Adrenal gland (tissue), 5 donors: ENCODE data around the gene GDPD2.

Experiments
- POLR2A ChIP-seq, 2 donors: fragments of 450-650 bp; IDR thresholded peaks; one replicate each; pipeline ENCODE4 v1.6.1; 2017; ENCODE audit warnings: antibody characterized with exemption in 2 of 2, mild to moderate bottlenecking in 2 of 2, moderate library complexity in 1 of 2
- TF ChIP-seq, protein P1 (sequence below), 6 experiments: fragments of 450-650 bp in 4 of 6; fragments of 200-600 bp in 2 of 6; sonication (generic) in 1 of 6; IDR thresholded peaks; 1 replicate in 5 of 6; 2 replicates in 1 of 6; pipeline versions ENCODE4 v1.5.1 to v1.8.0; 2016 to 2021; ENCODE audit warnings: antibody characterized with exemption in 6 of 6, mild to moderate bottlenecking in 2 of 6, moderate library complexity in 1 of 6
- donor health status: DM: no; HTN: no; CAD: no.

DNA sequence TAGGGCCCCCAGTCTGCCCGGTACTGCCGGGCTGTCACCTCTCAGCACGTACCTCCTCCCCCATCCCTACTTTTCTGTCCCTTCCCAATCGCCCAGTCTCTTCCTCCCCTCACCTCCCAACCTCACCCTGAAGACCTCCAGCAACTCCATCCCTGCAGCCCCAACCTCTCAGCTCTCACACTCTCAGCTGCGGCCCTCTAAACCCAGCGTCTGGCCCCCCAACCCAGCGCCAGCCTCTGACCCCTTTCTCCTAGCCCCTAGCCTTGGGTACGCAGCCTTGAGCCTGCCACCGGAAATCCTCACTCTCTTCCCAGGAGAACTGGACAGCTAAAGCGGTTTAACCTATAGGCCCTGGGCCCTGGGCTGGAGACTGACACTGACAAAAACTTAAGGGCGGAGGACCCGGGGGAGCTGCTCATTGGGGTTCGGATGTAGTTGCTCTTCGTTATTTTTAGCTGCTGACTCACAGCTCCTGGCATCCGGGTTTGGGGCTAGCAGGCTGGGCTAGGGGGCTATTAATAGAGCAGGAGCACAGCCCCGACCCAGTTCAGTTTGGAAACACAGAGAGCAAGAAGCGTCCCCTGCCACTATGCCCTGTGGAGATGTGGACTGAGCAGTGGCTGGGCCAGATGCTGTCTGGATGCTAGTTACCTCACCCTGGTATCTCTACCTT lies 11.9 kb downstream of the GDPD2 start:
- TF ChIP-seq, protein P1, sequence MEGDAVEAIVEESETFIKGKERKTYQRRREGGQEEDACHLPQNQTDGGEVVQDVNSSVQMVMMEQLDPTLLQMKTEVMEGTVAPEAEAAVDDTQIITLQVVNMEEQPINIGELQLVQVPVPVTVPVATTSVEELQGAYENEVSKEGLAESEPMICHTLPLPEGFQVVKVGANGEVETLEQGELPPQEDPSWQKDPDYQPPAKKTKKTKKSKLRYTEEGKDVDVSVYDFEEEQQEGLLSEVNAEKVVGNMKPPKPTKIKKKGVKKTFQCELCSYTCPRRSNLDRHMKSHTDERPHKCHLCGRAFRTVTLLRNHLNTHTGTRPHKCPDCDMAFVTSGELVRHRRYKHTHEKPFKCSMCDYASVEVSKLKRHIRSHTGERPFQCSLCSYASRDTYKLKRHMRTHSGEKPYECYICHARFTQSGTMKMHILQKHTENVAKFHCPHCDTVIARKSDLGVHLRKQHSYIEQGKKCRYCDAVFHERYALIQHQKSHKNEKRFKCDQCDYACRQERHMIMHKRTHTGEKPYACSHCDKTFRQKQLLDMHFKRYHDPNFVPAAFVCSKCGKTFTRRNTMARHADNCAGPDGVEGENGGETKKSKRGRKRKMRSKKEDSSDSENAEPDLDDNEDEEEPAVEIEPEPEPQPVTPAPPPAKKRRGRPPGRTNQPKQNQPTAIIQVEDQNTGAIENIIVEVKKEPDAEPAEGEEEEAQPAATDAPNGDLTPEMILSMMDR (IDR thresholded peaks at IDR 0.05): no peak
- no peak for TF ChIP-seq POLR2A (IDR thresholded peaks at IDR 0.05)
